HPDE6-E6E7 (cell line): ENCODE results near the gene USP17L27.
"Not testable (repeated sequence)": the region's sequence is repeated elsewhere in the genome, so short reads cannot be mapped to it uniquely, and the experiment has no call there.

Source experiments
- DNase-seq: peaks from one replicate; pipeline ENCODE4 v3.0.0; 2011; ENCODE audit warnings: missing footprints; ENCODE audit errors: extremely low spot score

Gene USP17L27

DNA sequence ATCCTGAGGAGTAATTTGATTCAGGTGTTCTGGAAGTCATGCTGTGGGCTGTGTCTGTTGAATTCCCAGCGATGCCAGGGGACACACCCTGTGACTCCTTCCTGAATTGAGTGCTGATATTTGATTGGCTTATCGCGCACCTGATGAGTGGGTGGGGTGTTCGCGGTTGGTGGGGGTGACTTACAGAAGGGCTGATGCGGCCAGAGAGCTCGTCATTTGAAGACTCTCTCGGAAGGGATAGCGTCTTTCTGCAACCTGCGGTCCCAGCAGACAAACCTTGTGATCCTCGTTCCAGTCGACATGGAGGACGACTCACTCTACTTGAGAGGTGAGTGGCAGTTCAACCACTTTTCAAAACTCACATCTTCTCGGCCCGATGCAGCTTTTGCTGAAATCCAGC, at the start of gene USP17L27:
USP17L27 (plus strand) TSS at position 301 of the 400 bp plus-strand sequence; CDS start at position 301, 0 bp downstream.
- not testable (repeated sequence) for DNase-seq

DNA sequence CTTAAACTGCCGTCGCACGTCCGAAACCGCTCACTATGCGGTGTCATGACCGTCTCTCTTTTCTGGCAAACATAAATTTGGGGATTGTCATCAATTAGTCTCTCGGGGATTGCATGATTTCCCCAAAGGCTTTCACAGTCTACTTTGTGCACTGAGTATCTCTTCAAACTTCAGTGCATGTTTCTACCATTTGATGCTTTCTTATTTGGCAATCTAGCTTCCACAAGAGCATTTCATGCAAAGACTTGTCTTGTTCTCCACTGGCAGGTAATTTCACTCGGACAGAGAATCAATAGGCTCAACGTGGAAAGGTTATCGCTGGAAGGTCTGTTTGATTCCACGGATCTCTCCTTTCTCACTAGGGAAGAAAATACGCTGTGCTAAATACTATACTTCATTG, 19.8 kb upstream of the USP17L27 start:
- not testable (repeated sequence) for DNase-seq

DNA sequence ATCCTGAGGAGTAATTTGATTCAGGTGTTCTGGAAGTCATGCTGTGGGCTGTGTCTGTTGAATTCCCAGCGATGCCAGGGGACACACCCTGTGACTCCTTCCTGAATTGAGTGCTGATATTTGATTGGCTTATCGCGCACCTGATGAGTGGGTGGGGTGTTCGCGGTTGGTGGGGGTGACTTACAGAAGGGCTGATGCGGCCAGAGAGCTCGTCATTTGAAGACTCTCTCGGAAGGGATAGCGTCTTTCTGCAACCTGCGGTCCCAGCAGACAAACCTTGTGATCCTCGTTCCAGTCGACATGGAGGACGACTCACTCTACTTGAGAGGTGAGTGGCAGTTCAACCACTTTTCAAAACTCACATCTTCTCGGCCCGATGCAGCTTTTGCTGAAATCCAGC, 19.1 kb upstream of the USP17L27 start, which contains the start of gene USP17L24:
USP17L24 (plus strand) TSS at position 301 of the 400 bp plus-strand sequence; CDS start at position 301, 0 bp downstream.
- DNase-seq, result not testable (repeated sequence)

DNA sequence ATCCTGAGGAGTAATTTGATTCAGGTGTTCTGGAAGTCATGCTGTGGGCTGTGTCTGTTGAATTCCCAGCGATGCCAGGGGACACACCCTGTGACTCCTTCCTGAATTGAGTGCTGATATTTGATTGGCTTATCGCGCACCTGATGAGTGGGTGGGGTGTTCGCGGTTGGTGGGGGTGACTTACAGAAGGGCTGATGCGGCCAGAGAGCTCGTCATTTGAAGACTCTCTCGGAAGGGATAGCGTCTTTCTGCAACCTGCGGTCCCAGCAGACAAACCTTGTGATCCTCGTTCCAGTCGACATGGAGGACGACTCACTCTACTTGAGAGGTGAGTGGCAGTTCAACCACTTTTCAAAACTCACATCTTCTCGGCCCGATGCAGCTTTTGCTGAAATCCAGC, 14.3 kb upstream of the USP17L27 start, which contains the start of gene USP17L25:
USP17L25 (plus strand) TSS at position 301 of the 400 bp plus-strand sequence; CDS start at position 301, 0 bp downstream.
- not testable (repeated sequence) for DNase-seq

DNA sequence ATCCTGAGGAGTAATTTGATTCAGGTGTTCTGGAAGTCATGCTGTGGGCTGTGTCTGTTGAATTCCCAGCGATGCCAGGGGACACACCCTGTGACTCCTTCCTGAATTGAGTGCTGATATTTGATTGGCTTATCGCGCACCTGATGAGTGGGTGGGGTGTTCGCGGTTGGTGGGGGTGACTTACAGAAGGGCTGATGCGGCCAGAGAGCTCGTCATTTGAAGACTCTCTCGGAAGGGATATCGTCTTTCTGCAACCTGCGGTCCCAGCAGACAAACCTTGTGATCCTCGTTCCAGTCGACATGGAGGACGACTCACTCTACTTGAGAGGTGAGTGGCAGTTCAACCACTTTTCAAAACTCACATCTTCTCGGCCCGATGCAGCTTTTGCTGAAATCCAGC, 9.6 kb upstream of the USP17L27 start, which contains the start of gene USP17L26:
USP17L26 (plus strand) TSS at position 301 of the 400 bp plus-strand sequence; CDS start at position 301, 0 bp downstream.
- DNase-seq, result not testable (repeated sequence)

- DNase-seq, result not testable (repeated sequence)
These were observed 4.8 kb upstream of the USP17L27 start, which contains the start of gene USP17L5 for GRCh38 chr4:9339103-9339502. Gene USP17L5, plus strand, starts transcription at chr4:9339403. Its CDS starts 0 bp downstream, at chr4:9339403.

DNA sequence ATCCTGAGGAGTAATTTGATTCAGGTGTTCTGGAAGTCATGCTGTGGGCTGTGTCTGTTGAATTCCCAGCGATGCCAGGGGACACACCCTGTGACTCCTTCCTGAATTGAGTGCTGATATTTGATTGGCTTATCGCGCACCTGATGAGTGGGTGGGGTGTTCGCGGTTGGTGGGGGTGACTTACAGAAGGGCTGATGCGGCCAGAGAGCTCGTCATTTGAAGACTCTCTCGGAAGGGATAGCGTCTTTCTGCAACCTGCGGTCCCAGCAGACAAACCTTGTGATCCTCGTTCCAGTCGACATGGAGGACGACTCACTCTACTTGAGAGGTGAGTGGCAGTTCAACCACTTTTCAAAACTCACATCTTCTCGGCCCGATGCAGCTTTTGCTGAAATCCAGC, 4.6 kb downstream of the USP17L27 start, which contains the start of gene USP17L28:
USP17L28 (plus strand) TSS at position 301 of the 400 bp plus-strand sequence; CDS start at position 301, 0 bp downstream.
- not testable (repeated sequence) for DNase-seq

DNA sequence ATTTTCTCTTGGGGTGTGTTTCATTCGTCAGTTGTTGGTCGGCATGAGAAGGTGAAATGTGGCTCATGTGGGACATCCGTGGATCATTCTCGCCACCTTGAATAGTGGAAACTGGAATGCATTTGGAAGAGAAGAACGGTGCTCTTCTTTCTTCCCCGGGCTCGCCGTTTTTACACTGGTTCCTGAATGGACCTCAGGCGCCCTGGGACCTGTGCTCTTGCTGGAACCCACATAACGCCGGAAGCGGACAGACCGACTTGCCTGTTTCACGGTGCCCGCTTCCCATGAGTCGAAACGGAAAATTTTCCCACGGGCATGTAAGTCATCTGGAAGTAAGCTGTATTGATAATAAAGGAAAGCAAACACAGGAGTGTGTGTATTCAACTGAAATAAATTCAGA, 6.9 kb downstream of the USP17L27 start:
- not testable (repeated sequence) for DNase-seq

- DNase-seq, result not testable (repeated sequence)
These were observed 9.4 kb downstream of the USP17L27 start, which contains the start of gene USP17L29 for GRCh38 chr4:9353338-9353737. Gene USP17L29, plus strand, starts transcription at chr4:9353638. Its CDS starts 0 bp downstream, at chr4:9353638.

DNA sequence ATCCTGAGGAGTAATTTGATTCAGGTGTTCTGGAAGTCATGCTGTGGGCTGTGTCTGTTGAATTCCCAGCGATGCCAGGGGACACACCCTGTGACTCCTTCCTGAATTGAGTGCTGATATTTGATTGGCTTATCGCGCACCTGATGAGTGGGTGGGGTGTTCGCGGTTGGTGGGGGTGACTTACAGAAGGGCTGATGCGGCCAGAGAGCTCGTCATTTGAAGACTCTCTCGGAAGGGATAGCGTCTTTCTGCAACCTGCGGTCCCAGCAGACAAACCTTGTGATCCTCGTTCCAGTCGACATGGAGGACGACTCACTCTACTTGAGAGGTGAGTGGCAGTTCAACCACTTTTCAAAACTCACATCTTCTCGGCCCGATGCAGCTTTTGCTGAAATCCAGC, 18.9 kb downstream of the USP17L27 start, which contains the start of gene USP17L30:
USP17L30 (plus strand) TSS at position 301 of the 400 bp plus-strand sequence; CDS start at position 301, 0 bp downstream.
- not testable (repeated sequence) for DNase-seq

- DNase-seq, result not testable (repeated sequence)
These were observed 35.9 kb downstream of the USP17L27 start for GRCh38 chr4:9379881-9380280.

- DNase-seq, result not testable (repeated sequence)
These were observed 37.1 kb downstream of the USP17L27 start for GRCh38 chr4:9381012-9381534.

DNA sequence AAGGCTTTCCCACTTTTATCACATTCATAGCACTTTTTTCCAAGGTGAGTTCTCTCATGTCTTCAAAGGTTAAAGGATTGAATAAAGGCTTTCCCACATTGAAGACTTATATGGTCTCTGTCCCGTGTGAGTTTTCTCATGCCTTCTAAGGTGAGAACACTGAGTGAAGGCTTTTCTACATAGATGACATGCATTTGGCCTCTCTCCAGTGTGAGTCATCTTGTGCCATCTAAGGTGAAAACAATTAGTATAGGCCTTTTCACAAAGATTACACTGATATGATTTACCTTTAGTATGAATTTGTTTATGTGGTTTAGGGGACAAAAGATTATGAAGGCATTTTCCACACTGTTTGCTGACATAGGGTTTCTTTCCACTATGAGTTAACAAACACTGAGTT, 40.2 kb downstream of the USP17L27 start:
- no peak for DNase-seq

GRCh38 chr4:9389001-9389400, 45.1 kb downstream of the USP17L27 start:
- not testable (repeated sequence) for DNase-seq
